ENCODE measurements around the gene FMNL2.

GRCh38 chr2:152638590-152638989, 303.6 kb downstream of the FMNL2 start:
- no peak for TF ChIP-seq CTCF (IDR thresholded peaks at IDR 0.05)
- TF ChIP-seq ZFX (IDR thresholded peaks at IDR 0.05; ENCODE audit: borderline replicate concordance), result no peak
